ENCODE results near the gene RIMS3. TPM values are rescaled to one million over a fixed set of nuclear protein-coding genes. Genes with fewer than 3 reads are reported as not detected.

Gene RIMS3
- total RNA-seq, 1 experiment from 2014 or later, result 9.0 TPM

- RAD21 ChIA-PET (ENCODE audit: low non-redundant PET in 1 of 2, low total read pairs in 2 of 2, uncharacterized antibody in 2 of 2, unreplicated experiment in 2 of 2), result no interaction called here
- no peak overlapping the region for H3K4me2 ChIP-seq (ENCODE audit: low read length)
- no peak for DNase-seq (ENCODE audit: low read depth, low spot score)
- H3K9me2 ChIP-seq (ENCODE audit: insufficient read depth), result no peaks in the 10 kb centered on the region
- no peak for ATAC-seq
- no peak overlapping the region for H3K4me3 ChIP-seq (replicated peaks in 1 of 2; ENCODE audit: low read depth in 1 of 2, low read length in 2 of 2)
- no TSS peak for BruUV-seq (replicated peaks)
- TF ChIP-seq CBX3 (IDR thresholded peaks at IDR 0.05; ENCODE audit: low read depth) (no peak), YY1 (IDR thresholded peaks at IDR 0.05; ENCODE audit: extremely low read depth, insufficient replicate concordance, low read depth, low read length) (no peak), TCF7L2 (IDR thresholded peaks at IDR 0.05; ENCODE audit: borderline replicate concordance, extremely low read depth, insufficient read depth, insufficient read length) (no peak), ZFX (IDR thresholded peaks at IDR 0.05) (no peak), JUND (IDR thresholded peaks at IDR 0.05) (no peak), RAD21 (IDR thresholded peaks at IDR 0.05; ENCODE audit: low read depth) (no peak)
- H2AFZ ChIP-seq (ENCODE audit: low read depth, low read length, poor library complexity, severe bottlenecking), result no peak overlapping the region
- H3K27ac ChIP-seq (ENCODE audit: low read depth, low read length), result no peak overlapping the region
- CTCF ChIA-PET, result no interaction called here
- peaks cover 0 to 4% of the 10 kb centered on the region in 2 experiments; a peak in 1 of 4 replicates for H3K4me1 ChIP-seq (ENCODE audit: control insufficient read depth in 1 of 2, insufficient read depth in 2 of 2, low read length in 2 of 2)
- H4K20me1 ChIP-seq (ENCODE audit: insufficient read depth), result no peaks in the 10 kb centered on the region
- H3K9ac ChIP-seq (ENCODE audit: low read length), result no peak overlapping the region
- POLR2A ChIA-PET, result no interaction called here
- intact Hi-C loops (cut with micrococcal nuclease), result no loop called here
- no peaks in the 10 kb centered on the region for H3K27me3 ChIP-seq (ENCODE audit: insufficient read depth, low read length)
- no peaks in the 10 kb centered on the region for H3K79me2 ChIP-seq (ENCODE audit: insufficient read depth, low read length)
- no peaks in the 10 kb centered on the region for H3K9me3 ChIP-seq (ENCODE audit: control insufficient read depth in 1 of 2, insufficient read depth in 1 of 2, low read depth in 1 of 2, low read length in 2 of 2)
- H3K36me3 ChIP-seq (ENCODE audit: control insufficient read depth in 1 of 2, insufficient read depth in 2 of 2, low read length in 2 of 2), result no peaks in the 10 kb centered on the region
These were observed 57.6 kb downstream of the RIMS3 start for GRCh38 chr1:40607921-40608320.

- no peaks in the 10 kb centered on the region for H3K4me1 ChIP-seq (ENCODE audit: control insufficient read depth in 1 of 2, insufficient read depth in 2 of 2, low read length in 2 of 2)
- H3K4me3 ChIP-seq (replicated peaks in 1 of 2; ENCODE audit: low read depth in 1 of 2, low read length in 2 of 2), result no peak overlapping the region
- POLR2A ChIA-PET, result no interaction called here
- TF ChIP-seq CEBPB (IDR thresholded peaks at IDR 0.05; ENCODE audit: low read depth) (no peak), ATF3 (IDR thresholded peaks at IDR 0.05) (no peak), ZNF274 (IDR thresholded peaks at IDR 0.05; ENCODE audit: low read depth, low read length) (no peak), SIN3A (IDR thresholded peaks at IDR 0.05; ENCODE audit: low read depth) (no peak), POLR2A (IDR thresholded peaks at IDR 0.05; ENCODE audit: borderline replicate concordance, extremely low read depth, insufficient read depth, insufficient read length) (no peak), FOSL1 (IDR thresholded peaks at IDR 0.05; ENCODE audit: low read depth) (no peak), SRF (IDR thresholded peaks at IDR 0.05; ENCODE audit: low read depth) (no peak), MAX (IDR thresholded peaks at IDR 0.05) (no peak), EGR1 (IDR thresholded peaks at IDR 0.05; ENCODE audit: low read depth) (no peak), CBX3 (IDR thresholded peaks at IDR 0.05; ENCODE audit: low read depth) (no peak), CTCF (IDR thresholded peaks at IDR 0.05 in 2 of 3, conservative IDR thresholded peaks at IDR 0.05 in 1 of 3; ENCODE audit: borderline replicate concordance in 1 of 3, insufficient read depth in 1 of 3, low read depth in 2 of 3, low read length in 2 of 3) (no peak), EZH2 (IDR thresholded peaks at IDR 0.05) (no peak), JUND (IDR thresholded peaks at IDR 0.05) (no peak), EZH2phosphoT487 (IDR thresholded peaks at IDR 0.05; ENCODE audit: borderline replicate concordance) (no peak)
- ATAC-seq, result no peak
- no peak overlapping the region for H3K27ac ChIP-seq (ENCODE audit: low read depth, low read length)
- BruUV-seq (replicated peaks), result no TSS peak
- H3K27me3 ChIP-seq (ENCODE audit: insufficient read depth, low read length), result no peaks in the 10 kb centered on the region
- no peak overlapping the region for H3K9ac ChIP-seq (ENCODE audit: low read length)
- intact Hi-C loops (cut with micrococcal nuclease), result no loop called here
- RAD21 ChIA-PET (ENCODE audit: low non-redundant PET in 1 of 2, low total read pairs in 2 of 2, uncharacterized antibody in 2 of 2, unreplicated experiment in 2 of 2), result no interaction called here
- no peaks in the 10 kb centered on the region for H3K79me2 ChIP-seq (ENCODE audit: insufficient read depth, low read length)
- no peak for DNase-seq (ENCODE audit: low read depth, low spot score)
- no peaks in the 10 kb centered on the region for H3K9me3 ChIP-seq (ENCODE audit: control insufficient read depth in 1 of 2, insufficient read depth in 1 of 2, low read depth in 1 of 2, low read length in 2 of 2)
- H4K20me1 ChIP-seq (ENCODE audit: insufficient read depth), result no peaks in the 10 kb centered on the region
- no peak overlapping the region for H2AFZ ChIP-seq (ENCODE audit: low read depth, low read length, poor library complexity, severe bottlenecking)
- no peak overlapping the region for H3K4me2 ChIP-seq (ENCODE audit: low read length)
- no peaks in the 10 kb centered on the region for H3K36me3 ChIP-seq (ENCODE audit: control insufficient read depth in 1 of 2, insufficient read depth in 2 of 2, low read length in 2 of 2)
- CTCF ChIA-PET, result no interaction called here
- H3K9me2 ChIP-seq (ENCODE audit: insufficient read depth), result no peaks in the 10 kb centered on the region
These were observed 58.5 kb downstream of the RIMS3 start for GRCh38 chr1:40606978-40607377.

All from HCT116 (cell line).